ENCODE measurements around the gene PREX1.

The PREX1 gene

GRCh38 chr20:48837014-48837413 is 9.2 kb upstream of the PREX1 start:
- Histone ChIP-seq H3K27me3 (ENCODE audit: insufficient read depth, low read depth) (no peaks in the 10 kb centered on the region; the same call in 1 of the 2 replicates), H3K4me1 (ENCODE audit: low read depth, poor library complexity, severe bottlenecking) (no peaks in the 10 kb centered on the region), H3K79me2 (ENCODE audit: insufficient read depth, low read depth) (no peaks in the 10 kb centered on the region), H3K4me2 (no peak overlapping the region), H3K9ac (no peak overlapping the region), H3K4me3 (IDR thresholded peaks at IDR 0.05; ENCODE audit: insufficient read depth, low read depth, low read length) (no peak overlapping the region), H3K27ac (no peak overlapping the region), H2AFZ (ENCODE audit: low read depth) (no peak overlapping the region), H4K20me1 (ENCODE audit: insufficient read depth) (no peaks in the 10 kb centered on the region), H3K36me3 (ENCODE audit: insufficient read depth) (no peaks in the 10 kb centered on the region)
- TF ChIP-seq, protein P1, sequence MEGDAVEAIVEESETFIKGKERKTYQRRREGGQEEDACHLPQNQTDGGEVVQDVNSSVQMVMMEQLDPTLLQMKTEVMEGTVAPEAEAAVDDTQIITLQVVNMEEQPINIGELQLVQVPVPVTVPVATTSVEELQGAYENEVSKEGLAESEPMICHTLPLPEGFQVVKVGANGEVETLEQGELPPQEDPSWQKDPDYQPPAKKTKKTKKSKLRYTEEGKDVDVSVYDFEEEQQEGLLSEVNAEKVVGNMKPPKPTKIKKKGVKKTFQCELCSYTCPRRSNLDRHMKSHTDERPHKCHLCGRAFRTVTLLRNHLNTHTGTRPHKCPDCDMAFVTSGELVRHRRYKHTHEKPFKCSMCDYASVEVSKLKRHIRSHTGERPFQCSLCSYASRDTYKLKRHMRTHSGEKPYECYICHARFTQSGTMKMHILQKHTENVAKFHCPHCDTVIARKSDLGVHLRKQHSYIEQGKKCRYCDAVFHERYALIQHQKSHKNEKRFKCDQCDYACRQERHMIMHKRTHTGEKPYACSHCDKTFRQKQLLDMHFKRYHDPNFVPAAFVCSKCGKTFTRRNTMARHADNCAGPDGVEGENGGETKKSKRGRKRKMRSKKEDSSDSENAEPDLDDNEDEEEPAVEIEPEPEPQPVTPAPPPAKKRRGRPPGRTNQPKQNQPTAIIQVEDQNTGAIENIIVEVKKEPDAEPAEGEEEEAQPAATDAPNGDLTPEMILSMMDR (conservative IDR thresholded peaks at IDR 0.05; ENCODE audit: low read depth, low read length): no peak

DNA sequence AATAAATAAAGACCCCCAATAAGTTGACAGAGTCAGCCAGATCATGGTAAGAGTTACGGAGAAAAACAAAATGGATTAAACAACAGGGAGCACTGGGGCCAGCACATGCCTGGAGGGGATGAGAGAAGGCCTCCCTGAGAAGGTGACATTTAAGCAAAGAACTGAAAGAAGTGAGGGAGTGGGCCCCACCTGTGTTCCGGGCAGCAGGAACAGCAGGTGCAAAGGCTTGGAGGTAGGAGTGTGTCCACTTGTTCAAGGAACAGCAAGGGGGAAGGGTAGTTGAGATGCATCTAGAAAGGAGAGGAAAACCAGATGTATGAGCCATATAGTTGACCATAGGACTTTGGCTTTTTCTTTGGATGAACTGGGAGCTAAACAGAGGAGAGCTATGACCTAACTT is 7.6 kb upstream of the PREX1 start:
- Histone ChIP-seq H3K27me3 (ENCODE audit: insufficient read depth, low read depth) (no peaks in the 10 kb centered on the region; the same call in 1 of the 2 replicates), H3K4me3 (IDR thresholded peaks at IDR 0.05; ENCODE audit: insufficient read depth, low read depth, low read length) (no peak overlapping the region), H4K20me1 (ENCODE audit: insufficient read depth) (no peaks in the 10 kb centered on the region), H3K27ac (no peak overlapping the region), H3K4me2 (no peak overlapping the region), H3K4me1 (ENCODE audit: low read depth, poor library complexity, severe bottlenecking) (no peaks in the 10 kb centered on the region), H3K79me2 (ENCODE audit: insufficient read depth, low read depth) (no peaks in the 10 kb centered on the region), H2AFZ (ENCODE audit: low read depth) (no peak overlapping the region), H3K9ac (no peak overlapping the region), H3K36me3 (ENCODE audit: insufficient read depth) (no peaks in the 10 kb centered on the region)
- TF ChIP-seq, protein P1 (conservative IDR thresholded peaks at IDR 0.05; ENCODE audit: low read depth, low read length): no peak

- TF ChIP-seq, protein P1 (conservative IDR thresholded peaks at IDR 0.05; ENCODE audit: low read depth, low read length): no peak
- Histone ChIP-seq H3K4me2 (no peak overlapping the region), H3K36me3 (ENCODE audit: insufficient read depth) (no peaks in the 10 kb centered on the region)
Measured at GRCh38 chr20:48834278-48834677, 6.5 kb upstream of the PREX1 start.

GRCh38 chr20:48832405-48832730 is 4.6 kb upstream of the PREX1 start:
- H3K4me1 ChIP-seq (ENCODE audit: low read depth, poor library complexity, severe bottlenecking): no peaks in the 10 kb centered on the region
- no peaks in the 10 kb centered on the region for H3K79me2 ChIP-seq (ENCODE audit: insufficient read depth, low read depth)
- H3K27me3 ChIP-seq (ENCODE audit: insufficient read depth, low read depth): peaks cover 1% of the 10 kb centered on the region; the same call in 1 of the 2 replicates
- H3K27ac ChIP-seq: no peak overlapping the region
- H3K36me3 ChIP-seq (ENCODE audit: insufficient read depth): no peaks in the 10 kb centered on the region
- TF ChIP-seq, protein P1 (conservative IDR thresholded peaks at IDR 0.05; ENCODE audit: low read depth, low read length): no peak
- no peak overlapping the region for H3K4me3 ChIP-seq (IDR thresholded peaks at IDR 0.05; ENCODE audit: insufficient read depth, low read depth, low read length)
- no peaks in the 10 kb centered on the region for H4K20me1 ChIP-seq (ENCODE audit: insufficient read depth)
- H3K4me2 ChIP-seq: no peak overlapping the region
- H2AFZ ChIP-seq (ENCODE audit: low read depth): no peak overlapping the region
- no peak overlapping the region for H3K9ac ChIP-seq

More at GRCh38 chr20:48834278-48834677, 6.5 kb upstream of the PREX1 start:
- no peaks in the 10 kb centered on the region; the same call in 1 of the 2 replicates for H3K27me3 ChIP-seq (ENCODE audit: insufficient read depth, low read depth)
- no peak overlapping the region for H3K4me3 ChIP-seq (IDR thresholded peaks at IDR 0.05; ENCODE audit: insufficient read depth, low read depth, low read length)
- H2AFZ ChIP-seq (ENCODE audit: low read depth): no peak overlapping the region
- no peaks in the 10 kb centered on the region for H4K20me1 ChIP-seq (ENCODE audit: insufficient read depth)
- no peak overlapping the region for H3K27ac ChIP-seq
- H3K79me2 ChIP-seq (ENCODE audit: insufficient read depth, low read depth): no peaks in the 10 kb centered on the region
- H3K9ac ChIP-seq: no peak overlapping the region
- no peaks in the 10 kb centered on the region for H3K4me1 ChIP-seq (ENCODE audit: low read depth, poor library complexity, severe bottlenecking)
